HG03520 (cell line): ENCODE measurements around the gene PAPSS1.
"Not testable (repeated sequence)": the region's sequence is repeated elsewhere in the genome, so short reads cannot be mapped to it uniquely, and the experiment has no call there.

Source experiments
- ATAC-seq: cut with Tn5 transposase; IDR thresholded peaks from one replicate; pipeline ENCODE4 v1.9.1; 2021; ENCODE audit warnings: mild to moderate bottlenecking, moderate library complexity; ENCODE audit not compliant: unreplicated experiment

PAPSS1 gene

GRCh38 chr4:107726131-107726925 is 6.3 kb upstream of the PAPSS1 start:
- ATAC-seq: not testable (repeated sequence)

GRCh38 chr4:107725281-107725859 is 5.3 kb upstream of the PAPSS1 start:
- no peak for ATAC-seq

GRCh38 chr4:107723331-107723730 is 3.3 kb upstream of the PAPSS1 start:
- ATAC-seq: not testable (repeated sequence)

GRCh38 chr4:107721436-107722100 is 1.5 kb upstream of the PAPSS1 start:
- no peak for ATAC-seq

- ATAC-seq: no peak
These were observed 670 bp downstream of the PAPSS1 start for GRCh38 chr4:107719207-107719921.

- ATAC-seq: peak; percentile 25
These were observed 1.6 kb downstream of the PAPSS1 start for GRCh38 chr4:107718351-107718965.

- no peak for ATAC-seq
These were observed 5.8 kb downstream of the PAPSS1 start for GRCh38 chr4:107714256-107714655.

GRCh38 chr4:107712236-107712635 is 7.8 kb downstream of the PAPSS1 start:
- ATAC-seq: no peak

GRCh38 chr4:107711831-107712230 is 8.2 kb downstream of the PAPSS1 start:
- no peak for ATAC-seq

- no peak for ATAC-seq
These were observed 9.3 kb downstream of the PAPSS1 start for GRCh38 chr4:107710493-107711459.

- no peak for ATAC-seq
These were observed 10.1 kb downstream of the PAPSS1 start for GRCh38 chr4:107709916-107710315.

GRCh38 chr4:107708225-107708624 is 11.8 kb downstream of the PAPSS1 start:
- ATAC-seq: no peak

GRCh38 chr4:107705742-107706556 is 14.1 kb downstream of the PAPSS1 start:
- no peak for ATAC-seq

- ATAC-seq: no peak
These were observed 18.5 kb downstream of the PAPSS1 start for GRCh38 chr4:107701565-107701964.

GRCh38 chr4:107699466-107700206 is 20.4 kb downstream of the PAPSS1 start:
- no peak for ATAC-seq

GRCh38 chr4:107696187-107696586 is 23.8 kb downstream of the PAPSS1 start:
- not testable (repeated sequence) for ATAC-seq

- ATAC-seq: no peak
These were observed 26.9 kb downstream of the PAPSS1 start for GRCh38 chr4:107693132-107693531.

- no peak for ATAC-seq
These were observed 27.8 kb downstream of the PAPSS1 start for GRCh38 chr4:107692202-107692601.
